ENCODE measurements around the gene C1QTNF8. TPM values are rescaled to one million over a fixed set of nuclear protein-coding genes. Genes with fewer than 3 reads are reported as not detected.

The C1QTNF8 gene
- polyA plus RNA-seq, 10 donors = not detected

- DNase-seq = peak in 2 of 3 donors; percentile 59 to 80
These were observed 50.6 kb downstream of the C1QTNF8 start for GRCh38 chr16:1045310-1045992.

- DNase-seq = peak in 1 of 3 donors; percentile 71
These were observed 51.4 kb downstream of the C1QTNF8 start for GRCh38 chr16:1044460-1045309.

- DNase-seq = peak in 1 of 3 donors; percentile 77
These were observed 52.1 kb downstream of the C1QTNF8 start for GRCh38 chr16:1043881-1044451.

- DNase-seq = peak in 2 of 3 donors; percentile 75 to 89
These were observed 53.2 kb downstream of the C1QTNF8 start for GRCh38 chr16:1042866-1043265.

- DNase-seq = peak in 1 of 3 donors; percentile 59
These were observed 53.8 kb downstream of the C1QTNF8 start for GRCh38 chr16:1042049-1042744.

GRCh38 chr16:1040346-1040745 lies 55.7 kb downstream of the C1QTNF8 start:
- no peak for DNase-seq

GRCh38 chr16:1039762-1040161 lies 56.3 kb downstream of the C1QTNF8 start:
- DNase-seq = no peak

- DNase-seq = no peak
These were observed 57.1 kb downstream of the C1QTNF8 start for GRCh38 chr16:1038932-1039331.

Other genes starting within 250 kb of the C1QTNF8 start
- gene LMF1, start 125.3 kb downstream of the C1QTNF8 start, polyA plus RNA-seq (ENCODE audit: insufficient read length in 10 of 10) = 10 to 100 TPM in 6 of 10 donors, 1 to 10 TPM in 4; 7.7 to 13.5 (median 10.4) TPM
- 10 to 100 TPM; 29.4 to 38.0 (median 31.9) TPM for gene SOX8, start 114.5 kb downstream of the C1QTNF8 start, polyA plus RNA-seq (ENCODE audit: insufficient read length in 10 of 10)
- under 1 TPM in 2 of 10 donors, not detected in 8; 0.12 to 0.15 TPM for gene SSTR5, start 23.5 kb downstream of the C1QTNF8 start, polyA plus RNA-seq (ENCODE audit: insufficient read length in 10 of 10)
- 10 to 100 TPM; 30.7 to 52.0 (median 36.2) TPM for gene CACNA1H, start 56.9 kb upstream of the C1QTNF8 start, polyA plus RNA-seq (ENCODE audit: insufficient read length in 10 of 10)
- 1 to 10 TPM in 8 of 10 donors, under 1 TPM in 2; 0.49 to 2.0 (median 1.3) TPM for gene TPSG1, start 129.0 kb upstream of the C1QTNF8 start, polyA plus RNA-seq (ENCODE audit: insufficient read length in 10 of 10)
- 1 to 10 TPM in 9 of 10 donors, under 1 TPM in 1; 0.34 to 6.3 (median 2.6) TPM for gene TPSB2, start 133.9 kb upstream of the C1QTNF8 start, polyA plus RNA-seq (ENCODE audit: insufficient read length in 10 of 10)
- 1 to 10 TPM in 9 of 10 donors, under 1 TPM in 1; 0.67 to 7.3 (median 2.6) TPM for gene TPSAB1, start 144.5 kb upstream of the C1QTNF8 start, polyA plus RNA-seq (ENCODE audit: insufficient read length in 10 of 10)
- 1 to 10 TPM in 2 of 10 donors, under 1 TPM in 3, not detected in 5; 0.33 to 1.2 (median 0.91) TPM for gene TPSD1, start 159.8 kb upstream of the C1QTNF8 start, polyA plus RNA-seq (ENCODE audit: insufficient read length in 10 of 10)
- gene UBE2I, start 213.4 kb upstream of the C1QTNF8 start, polyA plus RNA-seq (ENCODE audit: insufficient read length in 10 of 10) = 100 to 1,000 TPM in 4 of 10 donors, 10 to 100 TPM in 6; 89.9 to 116 (median 99.7) TPM
- 1 to 10 TPM in 2 of 10 donors, under 1 TPM in 8; 0.40 to 1.2 (median 0.81) TPM for gene BAIAP3, start 237.4 kb upstream of the C1QTNF8 start, polyA plus RNA-seq (ENCODE audit: insufficient read length in 10 of 10)

Data from muscle of back (tissue), 11 donors.